ENCODE data around the gene DPEP2NB. TPM values are rescaled to one million over a fixed set of nuclear protein-coding genes. Genes with fewer than 3 reads are reported as not detected.

Gene DPEP2NB
- total and polyA plus RNA-seq, 10 of the 15 experiments (the other 5 are each of a cell fraction or from before 2014, with no cell fraction given), result not detected

DNA sequence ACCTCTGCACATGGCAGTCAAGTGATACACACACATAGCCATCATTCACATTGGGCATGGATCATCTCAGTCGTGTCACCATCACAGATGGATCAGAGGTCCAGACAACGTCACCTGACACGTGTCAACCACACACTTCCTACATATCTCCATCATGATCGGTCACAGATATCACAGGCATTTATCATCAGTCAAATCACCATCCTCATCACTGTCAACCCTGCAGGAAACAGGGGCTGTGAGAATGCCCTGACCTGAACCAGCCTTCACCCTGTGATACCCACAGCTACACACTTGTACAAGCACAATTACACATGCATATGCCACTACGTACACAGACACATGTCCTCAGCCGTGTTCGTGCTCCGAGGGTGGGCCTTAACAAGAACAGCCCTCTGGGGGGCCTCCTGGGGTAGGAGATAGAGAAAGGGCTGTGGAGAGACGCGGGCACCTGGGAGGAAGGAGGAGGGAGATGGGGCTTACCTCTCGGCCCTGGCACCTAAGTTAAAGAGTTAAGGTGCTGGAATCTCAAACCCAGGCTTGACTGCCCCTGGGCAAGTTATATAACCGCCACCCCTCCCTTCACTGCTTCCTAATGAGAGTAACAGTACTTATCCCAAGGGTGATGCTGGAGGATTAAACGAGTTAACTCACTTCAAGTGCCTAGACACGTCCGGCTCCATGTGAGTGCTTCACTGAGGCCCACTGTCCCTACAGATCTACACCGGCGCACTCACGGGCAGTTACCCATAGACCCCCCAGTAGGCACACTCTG lies 48.3 kb downstream of the DPEP2NB start:
- ChIA-PET RAD21 (ENCODE audit: unreplicated experiment) (interaction anchor here (0.8 to 2.4 kb wide), 7 partner anchors 18 to 32 kb away, joined by 3 to 10 read pairs (median 4); partner anchors contain the start of gene PSMB10), SMC1A (ENCODE audit: uncharacterized antibody, unreplicated experiment) (interaction anchor here (0.6 to 2.8 kb wide), 5 partner anchors 17 to 62 kb away, joined by 3 to 10 read pairs (median 3); partner anchors contain the start of genes DDX28 and DUS2), CTCF (interaction anchor here (0.5 to 3.7 kb wide), 8 partner anchors 27 to 1011 kb away, joined by 3 to 22 read pairs (median 3); no protein-coding TSS in a partner anchor), POLR2A (interaction anchor here (0.5 to 2.8 kb wide), 7 partner anchors 24 to 107 kb away, joined by 3 to 16 read pairs (median 3); partner anchors contain the start of gene PSMB10)
- 1% methylated on average over 18 of the region's 18 CpGs for WGBS (ENCODE audit: insufficient coverage, insufficient replicate concordance, low lambda C conversion rate, missing lambda C conversion rate)
- intact Hi-C loops (cut with micrococcal nuclease; ENCODE audit: unreplicated experiment) (no loop called here), in situ Hi-C loops (cut with MboI) (no loop called here)
- BruUV-seq (replicated peaks), result TSS peak; percentile 59
- FAIRE-seq, result peak; percentile 27
- peak overlapping the region; percentile 76 for H3K4me2 ChIP-seq (ENCODE audit: control insufficient read depth, insufficient read depth)
- DNase-seq (ENCODE audit: low read depth, low spot score), result no peak
- H3K4me1 ChIP-seq (ENCODE audit: control insufficient read depth, insufficient read depth, low read length), result peaks cover 21% of the 10 kb centered on the region
- peak overlapping the region; percentile 89 for H3K9ac ChIP-seq (ENCODE audit: control insufficient read depth, insufficient read depth, low read length)
- peak overlapping the region; percentile 68 for H2AFZ ChIP-seq (ENCODE audit: control insufficient read depth, low read depth, low read length)
- H3K36me3 ChIP-seq (ENCODE audit: control insufficient read depth in 2 of 2, insufficient read depth in 2 of 2, low read length in 1 of 2), result no peaks in the 10 kb centered on the region
- H3K9me3 ChIP-seq (replicated peaks; ENCODE audit: control insufficient read depth, insufficient read depth, low read length), result no peaks in the 10 kb centered on the region
- H3K79me2 ChIP-seq (ENCODE audit: control insufficient read depth, insufficient read depth, low read length), result peaks cover 20% of the 10 kb centered on the region
- peak; percentile 17 for ATAC-seq
- peak overlapping the region; percentile 96 for H3K4me3 ChIP-seq
- H3K27ac ChIP-seq (ENCODE audit: control insufficient read depth, insufficient read depth), result peak overlapping the region; percentile 76
- no peaks in the 10 kb centered on the region for H3K27me3 ChIP-seq (replicated peaks in 1 of 2; ENCODE audit: control insufficient read depth in 2 of 2, insufficient read depth in 2 of 2, low read length in 1 of 2)
- H4K20me1 ChIP-seq (ENCODE audit: control insufficient read depth, insufficient read depth), result no peaks in the 10 kb centered on the region
- TF ChIP-seq ZBED1 (IDR thresholded peaks at IDR 0.05; ENCODE audit: borderline replicate concordance) (no peak), RAD51 (IDR thresholded peaks at IDR 0.05) (no peak), RAD21 (IDR thresholded peaks at IDR 0.05; ENCODE audit: insufficient read depth, low read depth, low read length) (peak; percentile 59; the same call in 1 of the 2 replicates), PAX5 (IDR thresholded peaks at IDR 0.05; ENCODE audit: borderline replicate concordance, low read depth, low read length) (no peak), BRCA1 (IDR thresholded peaks at IDR 0.05; ENCODE audit: low read depth, low read length) (no peak), HDGF (IDR thresholded peaks at IDR 0.05) (no peak), BHLHE40 (IDR thresholded peaks at IDR 0.05; ENCODE audit: borderline replicate concordance in 1 of 2, low read depth in 2 of 2, low read length in 1 of 2) (peak in 1 of 2 experiments; percentile 22; a peak in 1 of 4 replicates), POU2F2 (IDR thresholded peaks at IDR 0.05; ENCODE audit: borderline replicate concordance, low read depth, low read length) (no peak), MEF2A (IDR thresholded peaks at IDR 0.05; ENCODE audit: insufficient read depth, low read depth, low read length) (no peak), MXI1 (IDR thresholded peaks at IDR 0.05; ENCODE audit: low read depth, low read length) (0 out of 2 replicates have a peak, but pooled peaks have one; percentile 30), NR2F1 (conservative IDR thresholded peaks at IDR 0.05) (no peak)
- TF ChIP-seq, protein P1, sequence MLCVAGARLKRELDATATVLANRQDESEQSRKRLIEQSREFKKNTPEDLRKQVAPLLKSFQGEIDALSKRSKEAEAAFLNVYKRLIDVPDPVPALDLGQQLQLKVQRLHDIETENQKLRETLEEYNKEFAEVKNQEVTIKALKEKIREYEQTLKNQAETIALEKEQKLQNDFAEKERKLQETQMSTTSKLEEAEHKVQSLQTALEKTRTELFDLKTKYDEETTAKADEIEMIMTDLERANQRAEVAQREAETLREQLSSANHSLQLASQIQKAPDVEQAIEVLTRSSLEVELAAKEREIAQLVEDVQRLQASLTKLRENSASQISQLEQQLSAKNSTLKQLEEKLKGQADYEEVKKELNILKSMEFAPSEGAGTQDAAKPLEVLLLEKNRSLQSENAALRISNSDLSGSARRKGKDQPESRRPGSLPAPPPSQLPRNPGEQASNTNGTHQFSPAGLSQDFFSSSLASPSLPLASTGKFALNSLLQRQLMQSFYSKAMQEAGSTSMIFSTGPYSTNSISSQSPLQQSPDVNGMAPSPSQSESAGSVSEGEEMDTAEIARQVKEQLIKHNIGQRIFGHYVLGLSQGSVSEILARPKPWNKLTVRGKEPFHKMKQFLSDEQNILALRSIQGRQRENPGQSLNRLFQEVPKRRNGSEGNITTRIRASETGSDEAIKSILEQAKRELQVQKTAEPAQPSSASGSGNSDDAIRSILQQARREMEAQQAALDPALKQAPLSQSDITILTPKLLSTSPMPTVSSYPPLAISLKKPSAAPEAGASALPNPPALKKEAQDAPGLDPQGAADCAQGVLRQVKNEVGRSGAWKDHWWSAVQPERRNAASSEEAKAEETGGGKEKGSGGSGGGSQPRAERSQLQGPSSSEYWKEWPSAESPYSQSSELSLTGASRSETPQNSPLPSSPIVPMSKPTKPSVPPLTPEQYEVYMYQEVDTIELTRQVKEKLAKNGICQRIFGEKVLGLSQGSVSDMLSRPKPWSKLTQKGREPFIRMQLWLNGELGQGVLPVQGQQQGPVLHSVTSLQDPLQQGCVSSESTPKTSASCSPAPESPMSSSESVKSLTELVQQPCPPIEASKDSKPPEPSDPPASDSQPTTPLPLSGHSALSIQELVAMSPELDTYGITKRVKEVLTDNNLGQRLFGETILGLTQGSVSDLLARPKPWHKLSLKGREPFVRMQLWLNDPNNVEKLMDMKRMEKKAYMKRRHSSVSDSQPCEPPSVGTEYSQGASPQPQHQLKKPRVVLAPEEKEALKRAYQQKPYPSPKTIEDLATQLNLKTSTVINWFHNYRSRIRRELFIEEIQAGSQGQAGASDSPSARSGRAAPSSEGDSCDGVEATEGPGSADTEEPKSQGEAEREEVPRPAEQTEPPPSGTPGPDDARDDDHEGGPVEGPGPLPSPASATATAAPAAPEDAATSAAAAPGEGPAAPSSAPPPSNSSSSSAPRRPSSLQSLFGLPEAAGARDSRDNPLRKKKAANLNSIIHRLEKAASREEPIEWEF (IDR thresholded peaks at IDR 0.05; ENCODE audit: insufficient replicate concordance, low read depth, low read length), result no peak
- TF ChIP-seq, protein P2, sequence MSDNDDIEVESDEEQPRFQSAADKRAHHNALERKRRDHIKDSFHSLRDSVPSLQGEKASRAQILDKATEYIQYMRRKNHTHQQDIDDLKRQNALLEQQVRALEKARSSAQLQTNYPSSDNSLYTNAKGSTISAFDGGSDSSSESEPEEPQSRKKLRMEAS (IDR thresholded peaks at IDR 0.05; ENCODE audit: low read depth, low read length), result no peak
- TF ChIP-seq, protein P3, sequence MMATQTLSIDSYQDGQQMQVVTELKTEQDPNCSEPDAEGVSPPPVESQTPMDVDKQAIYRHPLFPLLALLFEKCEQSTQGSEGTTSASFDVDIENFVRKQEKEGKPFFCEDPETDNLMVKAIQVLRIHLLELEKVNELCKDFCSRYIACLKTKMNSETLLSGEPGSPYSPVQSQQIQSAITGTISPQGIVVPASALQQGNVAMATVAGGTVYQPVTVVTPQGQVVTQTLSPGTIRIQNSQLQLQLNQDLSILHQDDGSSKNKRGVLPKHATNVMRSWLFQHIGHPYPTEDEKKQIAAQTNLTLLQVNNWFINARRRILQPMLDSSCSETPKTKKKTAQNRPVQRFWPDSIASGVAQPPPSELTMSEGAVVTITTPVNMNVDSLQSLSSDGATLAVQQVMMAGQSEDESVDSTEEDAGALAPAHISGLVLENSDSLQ (IDR thresholded peaks at IDR 0.05), result no peak; the same call in 1 of the 2 replicates
- TF ChIP-seq, protein P4, sequence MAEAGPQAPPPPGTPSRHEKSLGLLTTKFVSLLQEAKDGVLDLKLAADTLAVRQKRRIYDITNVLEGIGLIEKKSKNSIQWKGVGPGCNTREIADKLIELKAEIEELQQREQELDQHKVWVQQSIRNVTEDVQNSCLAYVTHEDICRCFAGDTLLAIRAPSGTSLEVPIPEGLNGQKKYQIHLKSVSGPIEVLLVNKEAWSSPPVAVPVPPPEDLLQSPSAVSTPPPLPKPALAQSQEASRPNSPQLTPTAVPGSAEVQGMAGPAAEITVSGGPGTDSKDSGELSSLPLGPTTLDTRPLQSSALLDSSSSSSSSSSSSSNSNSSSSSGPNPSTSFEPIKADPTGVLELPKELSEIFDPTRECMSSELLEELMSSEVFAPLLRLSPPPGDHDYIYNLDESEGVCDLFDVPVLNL (IDR thresholded peaks at IDR 0.05; ENCODE audit: low read depth, low read length), result no peak

Measured in GM12878 (cell line).